ELR (cell line): ENCODE measurements around the gene PLCL1.

Experiments used
- DNase-seq: peaks from one replicate; pipeline ENCODE4 v3.0.0-alpha.2; 2015; ENCODE audit warnings: low read depth

The PLCL1 gene

GRCh38 chr2:197888321-197888720 lies 83.9 kb downstream of the PLCL1 start:
- no peak for DNase-seq

GRCh38 chr2:197889041-197889440 lies 84.6 kb downstream of the PLCL1 start:
- DNase-seq: peak; percentile 80

- no peak for DNase-seq
These were observed 85.8 kb downstream of the PLCL1 start for GRCh38 chr2:197890168-197890567.

GRCh38 chr2:197891897-197892442 lies 87.6 kb downstream of the PLCL1 start:
- no peak for DNase-seq

GRCh38 chr2:197893403-197894177 lies 89.2 kb downstream of the PLCL1 start:
- no peak for DNase-seq

GRCh38 chr2:197894751-197895274 lies 90.4 kb downstream of the PLCL1 start:
- no peak for DNase-seq

- DNase-seq: no peak
These were observed 93.7 kb downstream of the PLCL1 start for GRCh38 chr2:197897960-197898678.

- no peak for DNase-seq
These were observed 100.1 kb downstream of the PLCL1 start for GRCh38 chr2:197904446-197904845.

GRCh38 chr2:197908156-197908555 lies 103.8 kb downstream of the PLCL1 start:
- no peak for DNase-seq

GRCh38 chr2:197908990-197909776 lies 104.8 kb downstream of the PLCL1 start:
- DNase-seq: peak; percentile 58

GRCh38 chr2:197911667-197912066 lies 107.3 kb downstream of the PLCL1 start:
- DNase-seq: no peak

- DNase-seq: no peak
These were observed 108.7 kb downstream of the PLCL1 start for GRCh38 chr2:197913084-197913483.

- DNase-seq: no peak
These were observed 110.4 kb downstream of the PLCL1 start for GRCh38 chr2:197914778-197915177.

- no peak for DNase-seq
These were observed 111.3 kb downstream of the PLCL1 start for GRCh38 chr2:197915548-197916265.

- no peak for DNase-seq
These were observed 115.1 kb downstream of the PLCL1 start for GRCh38 chr2:197919487-197919886.

- DNase-seq: no peak
These were observed 115.7 kb downstream of the PLCL1 start for GRCh38 chr2:197920088-197920487.

- no peak for DNase-seq
These were observed 116.3 kb downstream of the PLCL1 start for GRCh38 chr2:197920592-197921201.

GRCh38 chr2:197924483-197924882 lies 120.1 kb downstream of the PLCL1 start:
- no peak for DNase-seq

GRCh38 chr2:197925204-197925603 lies 120.8 kb downstream of the PLCL1 start:
- no peak for DNase-seq

GRCh38 chr2:197925976-197926375 lies 121.6 kb downstream of the PLCL1 start:
- DNase-seq: no peak

GRCh38 chr2:197926673-197927072 lies 122.3 kb downstream of the PLCL1 start:
- DNase-seq: no peak
